Measurements from ENCODE around the gene GNLY. TPM values are rescaled to one million over a fixed set of nuclear protein-coding genes. Genes with fewer than 3 reads are reported as not detected.
"Not testable (repeated sequence)": the region's sequence is repeated elsewhere in the genome, so short reads cannot be mapped to it uniquely, and the experiment has no call there.

GNLY gene
- total and polyA plus RNA-seq, 4 donors = 0.43 to 8.0 (median 2.1) TPM; not detected in 1

- H3K4me1 ChIP-seq (ENCODE audit: control insufficient read depth in 1 of 2, insufficient read depth in 2 of 2, low read length in 2 of 2) = no peaks in the 10 kb centered on the region
- no peak for ATAC-seq (ENCODE audit: low FRiP score)
- no peak within 1 kb of the TSS for H3K4me3 ChIP-seq (ENCODE audit: low read length in 2 of 2)
- WGBS, 2 donors = 91 to 94% methylated on average over 5 of the region's 5 CpGs
- intact Hi-C loops (cut with DNase I) = no loop called here
- no peaks in the 10 kb centered on the region for H3K9me3 ChIP-seq (ENCODE audit: control insufficient read depth, low read length)
- peak; percentile 37 to 55 for DNase-seq
- H3K27me3 ChIP-seq (ENCODE audit: control insufficient read depth in 1 of 2, insufficient read depth in 2 of 2, low read length in 1 of 2) = no peaks in the 10 kb centered on the region
- H3K36me3 ChIP-seq (ENCODE audit: control insufficient read depth in 1 of 2, insufficient read depth in 2 of 2, low read length in 1 of 2) = no peaks in the 10 kb centered on the region
- no peak within 1 kb of the TSS for H3K27ac ChIP-seq (ENCODE audit: low read depth in 1 of 2, low read length in 2 of 2)
Observed at GRCh38 chr2:85668009-85668856, 25.9 kb upstream of the GNLY start, which contains the start of gene SFTPB. TSS of gene SFTPB (minus strand) at chr2:85668199. CDS start at chr2:85668183, 16 bp downstream.

DNA sequence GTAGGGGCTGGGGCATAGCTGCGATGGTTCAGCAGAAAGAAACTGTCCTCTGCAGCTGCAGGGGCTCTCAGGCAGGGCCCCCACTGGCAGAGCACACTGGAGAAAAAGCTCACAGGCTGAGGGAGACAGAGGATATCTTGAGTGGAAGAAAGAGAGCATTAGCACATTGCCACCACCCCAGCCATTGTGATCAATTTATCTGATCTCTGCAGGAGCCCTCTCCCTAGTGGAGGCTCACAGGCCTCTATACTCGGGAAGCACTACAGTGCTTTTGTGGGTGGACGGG is 25.4 kb upstream of the GNLY start:
- ATAC-seq (ENCODE audit: low FRiP score) = no peak
- no peak for DNase-seq
- intact Hi-C loops (cut with DNase I) = no loop called here
- Histone ChIP-seq H3K9me3 (ENCODE audit: control insufficient read depth, low read length) (no peaks in the 10 kb centered on the region), H3K36me3 (ENCODE audit: control insufficient read depth in 1 of 2, insufficient read depth in 2 of 2, low read length in 1 of 2) (no peaks in the 10 kb centered on the region), H3K27ac (ENCODE audit: low read depth in 1 of 2, low read length in 2 of 2) (no peak overlapping the region), H3K27me3 (ENCODE audit: control insufficient read depth in 1 of 2, insufficient read depth in 2 of 2, low read length in 1 of 2) (no peaks in the 10 kb centered on the region), H3K4me3 (ENCODE audit: low read length in 2 of 2) (no peak overlapping the region), H3K4me1 (ENCODE audit: control insufficient read depth in 1 of 2, insufficient read depth in 2 of 2, low read length in 2 of 2) (no peaks in the 10 kb centered on the region)
- WGBS, 2 donors = 74 to 81% methylated on average over 3 of the region's 3 CpGs

- H3K4me1 ChIP-seq (ENCODE audit: control insufficient read depth in 1 of 2, insufficient read depth in 2 of 2, low read length in 2 of 2) = no peaks in the 10 kb centered on the region
- ATAC-seq (ENCODE audit: low FRiP score) = no peak
- intact Hi-C loops (cut with DNase I) = no loop called here
Observed at GRCh38 chr2:85669549-85669948, 24.6 kb upstream of the GNLY start.

DNA sequence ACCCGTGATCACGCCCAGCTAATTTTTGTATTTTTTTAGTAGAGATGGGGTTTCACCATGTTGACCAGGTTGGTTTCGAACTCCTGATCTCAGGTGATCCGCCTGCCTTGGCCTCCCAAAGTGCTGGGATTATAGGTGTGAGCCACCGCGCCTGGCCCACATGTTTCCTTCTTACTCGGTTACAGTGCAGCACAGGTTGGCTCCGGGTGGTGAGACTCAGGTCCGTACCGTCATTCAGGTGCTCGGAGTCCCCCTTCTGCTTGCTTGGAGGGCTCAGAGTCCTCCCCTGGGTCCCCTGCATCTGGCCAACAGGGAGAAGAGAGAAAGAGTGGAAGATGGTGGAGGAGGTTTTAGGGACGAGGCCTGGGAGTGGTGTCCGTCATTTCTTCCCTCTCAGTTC is 23.7 kb upstream of the GNLY start:
- H3K4me1 ChIP-seq (ENCODE audit: control insufficient read depth in 1 of 2, insufficient read depth in 2 of 2, low read length in 2 of 2); H3K27ac ChIP-seq (ENCODE audit: low read depth in 1 of 2, low read length in 2 of 2); H3K9me3 ChIP-seq (ENCODE audit: control insufficient read depth, low read length); H3K27me3 ChIP-seq (ENCODE audit: control insufficient read depth in 1 of 2, insufficient read depth in 2 of 2, low read length in 1 of 2); intact Hi-C loops (cut with DNase I); ATAC-seq (ENCODE audit: low FRiP score); H3K36me3 ChIP-seq (ENCODE audit: control insufficient read depth in 1 of 2, insufficient read depth in 2 of 2, low read length in 1 of 2); H3K4me3 ChIP-seq (ENCODE audit: low read length in 2 of 2): not testable (repeated sequence)
- peak; percentile 4 to 49 for DNase-seq
- 92 to 93% methylated on average over 13 of the region's 13 CpGs for WGBS, 2 donors

More at GRCh38 chr2:85669549-85669948, 24.6 kb upstream of the GNLY start:
- peak; percentile 10 to 42 for DNase-seq
- Histone ChIP-seq H3K4me3 (ENCODE audit: low read length in 2 of 2) (no peak overlapping the region), H3K27ac (ENCODE audit: low read depth in 1 of 2, low read length in 2 of 2) (no peak overlapping the region), H3K27me3 (ENCODE audit: control insufficient read depth in 1 of 2, insufficient read depth in 2 of 2, low read length in 1 of 2) (no peaks in the 10 kb centered on the region), H3K36me3 (ENCODE audit: control insufficient read depth in 1 of 2, insufficient read depth in 2 of 2, low read length in 1 of 2) (no peaks in the 10 kb centered on the region), H3K9me3 (ENCODE audit: control insufficient read depth, low read length) (no peaks in the 10 kb centered on the region)
- 72 to 89% methylated on average over 5 of the region's 5 CpGs for WGBS, 2 donors

DNA sequence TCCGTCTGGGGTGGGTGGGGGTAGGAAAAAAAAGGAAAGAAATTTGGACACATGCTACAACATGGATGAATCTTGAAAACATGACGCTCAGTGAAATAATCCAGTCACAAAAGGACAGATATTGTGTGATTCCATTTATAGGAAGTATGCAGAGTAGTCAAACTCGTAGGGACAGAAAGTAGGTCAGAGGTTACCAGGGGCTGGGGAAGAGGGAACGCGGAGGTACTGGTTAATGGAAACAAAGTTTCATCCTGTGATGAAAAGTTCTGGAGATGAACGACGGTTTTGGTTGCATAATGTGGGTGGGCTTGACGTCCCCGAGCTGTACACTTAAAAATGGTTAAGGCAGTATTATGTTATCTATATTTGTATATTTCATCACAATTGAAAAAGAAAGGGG is 21.7 kb upstream of the GNLY start:
- ATAC-seq (ENCODE audit: low FRiP score) = no peak
- Histone ChIP-seq H3K36me3 (ENCODE audit: control insufficient read depth in 1 of 2, insufficient read depth in 2 of 2, low read length in 1 of 2) (no peaks in the 10 kb centered on the region), H3K4me1 (ENCODE audit: control insufficient read depth in 1 of 2, insufficient read depth in 2 of 2, low read length in 2 of 2) (no peaks in the 10 kb centered on the region), H3K27ac (ENCODE audit: low read depth in 1 of 2, low read length in 2 of 2) (no peak overlapping the region), H3K9me3 (ENCODE audit: control insufficient read depth, low read length) (no peaks in the 10 kb centered on the region), H3K27me3 (ENCODE audit: control insufficient read depth in 1 of 2, insufficient read depth in 2 of 2, low read length in 1 of 2) (no peaks in the 10 kb centered on the region), H3K4me3 (ENCODE audit: low read length in 2 of 2) (no peak overlapping the region)
- intact Hi-C loops (cut with DNase I) = no loop called here
- DNase-seq = peak in 1 of 2 donors; percentile 14
- WGBS, 2 donors = 52 to 63% methylated on average over 9 of the region's 9 CpGs

DNA sequence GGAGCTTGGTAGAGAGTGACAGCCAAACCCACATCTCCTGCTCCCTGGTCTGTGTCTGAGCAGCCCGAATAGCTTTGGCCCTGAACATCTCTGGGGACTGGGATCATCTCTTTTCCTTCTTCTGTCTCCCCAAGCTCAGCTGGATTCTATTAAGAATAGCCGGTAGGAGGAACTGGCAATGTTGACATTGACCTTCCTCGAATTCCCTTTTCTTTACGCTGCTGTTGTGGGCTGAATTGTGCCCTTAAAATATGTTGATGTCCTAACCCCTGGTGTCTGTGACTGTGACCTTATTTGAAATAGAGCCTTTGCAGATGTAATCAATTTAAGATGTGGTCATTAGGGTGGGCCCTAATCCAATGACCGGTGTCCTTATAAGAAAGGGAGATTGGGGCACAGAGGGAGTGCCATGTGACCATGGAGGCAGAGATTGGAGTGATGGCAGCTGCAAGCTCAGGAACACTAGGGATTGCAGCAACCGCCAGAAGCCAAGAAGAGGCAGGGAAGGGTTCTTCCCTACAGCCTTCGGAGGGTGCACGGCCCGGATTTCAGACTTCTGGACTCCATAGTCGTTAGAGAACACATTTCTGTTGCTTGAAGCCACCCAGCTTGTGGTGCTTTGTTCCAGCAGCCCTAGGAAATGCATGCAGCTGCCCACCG is 20.3 kb upstream of the GNLY start:
- H3K27ac ChIP-seq (ENCODE audit: low read depth in 1 of 2, low read length in 2 of 2) = no peak overlapping the region
- H3K9me3 ChIP-seq (ENCODE audit: control insufficient read depth, low read length) = no peaks in the 10 kb centered on the region
- H3K4me1 ChIP-seq (ENCODE audit: control insufficient read depth in 1 of 2, insufficient read depth in 2 of 2, low read length in 2 of 2) = no peaks in the 10 kb centered on the region
- intact Hi-C loops (cut with DNase I) = no loop called here
- H3K36me3 ChIP-seq (ENCODE audit: control insufficient read depth in 1 of 2, insufficient read depth in 2 of 2, low read length in 1 of 2) = no peaks in the 10 kb centered on the region
- 66 to 77% methylated on average over 11 of the region's 11 CpGs for WGBS, 2 donors
- no peak overlapping the region for H3K4me3 ChIP-seq (ENCODE audit: low read length in 2 of 2)
- ATAC-seq (ENCODE audit: low FRiP score) (no peak), DNase-seq (peak in 1 of 2 donors; percentile 33)
- no peaks in the 10 kb centered on the region for H3K27me3 ChIP-seq (ENCODE audit: control insufficient read depth in 1 of 2, insufficient read depth in 2 of 2, low read length in 1 of 2)

GRCh38 chr2:85674417-85674816 is 19.7 kb upstream of the GNLY start:
- ATAC-seq (ENCODE audit: low FRiP score) = no peak
- Histone ChIP-seq H3K27me3 (ENCODE audit: control insufficient read depth in 1 of 2, insufficient read depth in 2 of 2, low read length in 1 of 2) (no peaks in the 10 kb centered on the region), H3K4me1 (ENCODE audit: control insufficient read depth in 1 of 2, insufficient read depth in 2 of 2, low read length in 2 of 2) (no peaks in the 10 kb centered on the region), H3K27ac (ENCODE audit: low read depth in 1 of 2, low read length in 2 of 2) (no peak overlapping the region), H3K9me3 (ENCODE audit: control insufficient read depth, low read length) (no peaks in the 10 kb centered on the region), H3K4me3 (ENCODE audit: low read length in 2 of 2) (no peak overlapping the region), H3K36me3 (ENCODE audit: control insufficient read depth in 1 of 2, insufficient read depth in 2 of 2, low read length in 1 of 2) (no peaks in the 10 kb centered on the region)
- intact Hi-C loops (cut with DNase I) = no loop called here
- peak; percentile 8 to 11 for DNase-seq
- WGBS, 2 donors = 96 to 100% methylated on average over 2 of the region's 2 CpGs

GRCh38 chr2:85675427-85675826 is 18.7 kb upstream of the GNLY start:
- WGBS, 2 donors = 90 to 94% methylated on average over 6 of the region's 6 CpGs
- intact Hi-C loops (cut with DNase I) = no loop called here
- no peak overlapping the region for H3K27ac ChIP-seq (ENCODE audit: low read depth in 1 of 2, low read length in 2 of 2)
- no peaks in the 10 kb centered on the region for H3K27me3 ChIP-seq (ENCODE audit: control insufficient read depth in 1 of 2, insufficient read depth in 2 of 2, low read length in 1 of 2)
- H3K9me3 ChIP-seq (ENCODE audit: control insufficient read depth, low read length) = no peaks in the 10 kb centered on the region
- no peak overlapping the region for H3K4me3 ChIP-seq (ENCODE audit: low read length in 2 of 2)
- ATAC-seq (ENCODE audit: low FRiP score) (no peak), DNase-seq (peak in 1 of 2 donors; percentile 56)
- H3K4me1 ChIP-seq (ENCODE audit: control insufficient read depth in 1 of 2, insufficient read depth in 2 of 2, low read length in 2 of 2) = no peaks in the 10 kb centered on the region
- no peaks in the 10 kb centered on the region for H3K36me3 ChIP-seq (ENCODE audit: control insufficient read depth in 1 of 2, insufficient read depth in 2 of 2, low read length in 1 of 2)
